GM18511 (cell line): ENCODE measurements around the gene HNRNPF.

Experiments used
- ATAC-seq: cut with Tn5 transposase; IDR thresholded peaks from one replicate; pipeline ENCODE4 v1.9.1; 2021; ENCODE audit warnings: mild to moderate bottlenecking, moderate library complexity; ENCODE audit not compliant: unreplicated experiment

HNRNPF gene

DNA sequence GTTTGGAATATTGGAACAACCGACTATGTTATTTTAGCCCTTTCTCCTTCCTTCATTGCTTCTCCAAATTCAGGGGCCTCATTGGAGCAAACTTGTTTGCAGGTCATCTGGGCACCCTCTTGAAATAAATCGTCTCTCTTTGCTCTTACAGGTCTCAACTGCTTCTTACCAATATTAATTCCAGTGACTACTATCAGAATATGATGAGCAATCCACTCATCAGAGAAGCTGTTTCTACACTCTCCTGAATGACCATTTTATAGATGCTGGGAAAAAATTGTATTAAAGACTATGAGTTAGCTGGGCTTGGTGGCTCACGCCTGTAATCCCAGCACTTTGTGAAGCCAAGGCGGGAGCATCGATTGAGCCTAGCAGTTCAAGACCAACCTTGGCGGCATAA, 12.5 kb upstream of the HNRNPF start:
- ATAC-seq, result no peak

GRCh38 chr10:43421201-43421507, 12.2 kb upstream of the HNRNPF start:
- ATAC-seq, result no peak

DNA sequence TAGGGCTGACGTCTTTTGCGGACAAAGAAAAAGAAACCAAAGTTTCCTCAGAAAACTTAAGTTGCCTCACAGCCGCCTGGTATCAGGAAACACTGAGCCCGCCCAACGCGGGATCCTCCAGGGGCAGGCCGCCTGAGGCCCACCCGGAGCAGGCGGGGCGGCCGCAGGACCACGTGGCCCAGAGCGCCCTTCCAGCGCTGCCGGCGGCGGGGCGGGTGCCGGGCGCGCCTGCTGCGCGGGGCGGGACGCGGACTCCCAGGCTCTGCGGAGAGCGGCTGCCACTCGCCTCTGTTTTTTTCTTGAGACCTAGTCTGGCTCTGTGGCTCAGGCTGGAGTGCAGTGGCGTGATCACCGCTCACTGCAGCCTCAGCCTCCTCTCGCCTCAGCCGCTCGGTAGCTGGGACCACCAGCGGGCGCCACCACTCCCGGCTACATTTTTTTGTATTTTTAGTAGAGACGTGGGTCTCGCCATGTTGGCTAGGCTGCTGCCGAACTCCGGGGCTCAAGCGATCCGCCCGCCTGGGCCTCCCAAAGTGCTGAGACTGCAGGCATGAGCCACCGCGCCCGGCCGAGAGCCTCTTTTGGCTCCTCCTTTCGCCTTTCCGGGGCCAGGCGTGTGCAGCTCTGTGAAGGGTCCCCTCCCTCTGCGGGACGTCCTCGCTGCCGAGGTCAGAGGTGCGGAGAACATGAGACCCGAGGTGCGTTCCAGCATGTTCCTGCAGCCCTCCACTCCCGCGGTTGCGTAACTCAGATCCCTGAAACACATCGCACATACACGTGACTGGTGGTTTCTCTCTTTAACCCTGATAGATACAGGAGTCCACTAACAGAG, 11.6 kb upstream of the HNRNPF start:
- ATAC-seq, result peak; percentile 89

DNA sequence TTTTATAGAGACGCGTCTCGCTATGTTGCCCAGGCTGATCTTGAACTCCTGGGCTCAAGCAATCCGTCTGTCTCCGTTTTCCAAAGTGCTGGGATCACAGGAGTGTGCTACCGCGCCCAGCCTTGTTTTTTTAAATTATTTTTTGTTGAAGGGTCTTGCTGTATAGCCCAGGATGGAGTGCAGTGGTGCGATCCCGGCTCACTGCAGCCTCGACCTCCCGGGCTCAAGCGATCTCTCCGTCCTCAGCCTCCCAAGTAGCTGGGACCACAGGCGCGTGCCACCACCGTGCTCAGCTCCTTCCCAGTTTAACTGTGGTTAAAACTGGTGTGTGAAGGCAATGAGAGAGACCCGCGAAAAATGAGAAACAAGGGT, 11.0 kb upstream of the HNRNPF start:
- peak; percentile 12 for ATAC-seq

GRCh38 chr10:43417950-43418768, 9.2 kb upstream of the HNRNPF start:
- ATAC-seq, result no peak

- no peak for ATAC-seq
These were observed 6.6 kb upstream of the HNRNPF start for GRCh38 chr10:43415544-43415943.

GRCh38 chr10:43411536-43411935, 2.5 kb upstream of the HNRNPF start:
- no peak for ATAC-seq

- ATAC-seq, result no peak
These were observed 1.4 kb upstream of the HNRNPF start for GRCh38 chr10:43410345-43410744.

DNA sequence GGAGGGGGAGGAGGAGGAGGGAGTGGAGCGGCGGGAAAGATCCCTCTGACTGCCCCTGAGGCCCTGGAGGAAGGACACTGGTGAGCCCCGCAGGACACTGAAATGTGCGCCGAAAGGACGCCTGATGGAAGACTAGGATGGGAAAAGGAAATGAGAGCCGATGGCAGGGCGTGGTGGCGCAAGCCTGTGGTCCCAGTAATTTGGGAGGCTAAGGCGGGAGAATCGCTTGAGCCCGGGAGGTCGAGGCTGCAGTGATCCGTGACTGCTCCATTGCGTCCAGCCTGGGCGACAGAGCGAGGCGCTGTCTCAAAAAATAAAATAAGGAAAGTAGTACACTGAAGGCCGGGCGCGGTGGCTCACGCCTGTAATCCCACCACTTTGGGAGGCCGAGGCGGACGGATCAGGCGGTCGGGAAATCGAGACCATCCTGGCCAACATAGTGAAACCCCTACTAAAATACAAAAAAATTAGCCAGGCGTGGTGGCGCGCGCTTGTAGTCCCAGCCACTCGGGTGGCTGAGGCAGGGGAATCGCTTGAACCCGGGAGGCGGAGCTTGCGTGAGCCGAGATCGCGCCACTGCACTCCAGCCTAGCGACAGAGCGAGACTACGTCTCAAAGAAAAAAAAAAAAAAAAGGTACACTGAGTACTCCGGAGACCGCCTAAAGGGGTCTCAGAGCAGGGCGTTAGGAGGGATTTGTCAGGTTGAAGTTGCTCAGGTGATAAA, 561 bp upstream of the HNRNPF start:
- peak; percentile 1 for ATAC-seq

- peak; percentile 1 for ATAC-seq
These were observed 666 bp downstream of the HNRNPF start for GRCh38 chr10:43408331-43408709.

DNA sequence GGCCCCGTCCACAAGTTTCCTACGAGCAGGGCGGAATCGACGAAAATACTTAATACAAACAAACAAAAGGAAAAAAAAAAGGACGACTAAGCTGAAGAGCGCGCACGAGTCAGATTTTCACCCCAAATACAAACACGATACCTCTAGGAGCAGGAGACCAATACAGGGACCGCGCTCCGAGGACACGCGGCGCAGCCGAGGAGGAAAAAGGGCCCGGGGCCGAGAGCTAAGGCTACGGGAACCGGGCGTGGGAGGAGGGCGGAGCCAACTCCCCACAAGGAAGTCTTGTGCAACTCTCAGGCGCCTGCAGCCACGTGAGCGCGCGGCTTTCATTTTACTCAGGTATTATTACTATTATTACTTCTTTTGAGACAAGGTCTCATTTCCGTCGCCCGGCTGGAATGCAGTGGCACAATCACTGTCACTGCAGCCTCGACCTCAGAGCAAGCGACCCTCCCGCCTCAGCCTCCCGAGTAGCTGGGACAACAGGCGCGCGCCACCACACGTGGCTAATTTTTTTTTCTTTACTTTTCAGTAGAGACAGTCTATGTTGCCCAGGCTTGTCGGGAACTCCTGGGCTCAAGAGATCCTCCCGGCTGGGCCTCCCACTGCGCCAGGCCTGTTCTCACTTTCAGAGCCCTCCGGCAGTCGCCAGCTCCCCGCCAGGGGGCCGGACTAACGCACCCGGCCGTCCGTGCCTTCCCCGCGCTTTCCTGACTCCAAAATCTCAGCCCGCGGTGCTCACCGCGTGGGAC, 1.2 kb downstream of the HNRNPF start:
- ATAC-seq, result peak; percentile 53

DNA sequence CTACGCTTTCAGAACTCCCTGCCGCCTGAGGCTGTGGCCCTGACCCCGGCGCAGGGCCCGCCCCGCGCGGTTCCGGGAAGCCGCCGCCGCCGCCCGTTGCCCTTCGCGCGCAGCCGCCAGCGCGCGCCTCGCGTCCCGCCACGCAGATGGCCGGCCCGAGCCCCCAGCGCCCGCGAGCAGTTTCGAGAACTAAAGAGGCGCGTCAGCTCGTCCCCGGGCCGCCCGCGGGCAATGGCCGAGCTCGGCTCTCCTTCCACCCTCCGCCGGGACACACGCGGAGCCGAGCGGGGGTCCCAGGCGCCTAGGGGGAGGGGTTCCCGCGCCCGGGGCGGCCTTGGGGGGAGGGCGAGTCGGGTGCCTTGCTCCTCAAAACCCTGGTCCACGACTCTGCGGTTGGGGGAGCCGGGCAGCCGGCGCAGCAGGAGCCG, 1.8 kb downstream of the HNRNPF start:
- peak; percentile 32 for ATAC-seq

DNA sequence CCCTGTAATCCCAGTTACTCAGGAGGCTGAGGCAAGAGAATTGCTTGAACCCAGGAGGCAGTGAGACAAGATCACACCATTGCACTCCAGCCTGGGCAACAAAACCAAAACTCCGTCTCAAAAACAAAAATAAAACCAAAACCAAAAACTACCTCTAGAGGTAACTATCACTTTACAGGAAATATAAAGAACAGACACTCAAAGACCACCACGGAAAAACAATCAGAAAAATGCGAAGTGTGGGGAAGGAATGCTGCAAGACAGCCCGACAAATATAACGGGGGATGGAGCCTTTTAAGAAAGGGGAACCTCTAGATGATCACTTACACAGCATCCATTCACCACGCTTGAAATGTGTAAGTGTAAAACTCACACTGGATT, 4.3 kb downstream of the HNRNPF start:
- ATAC-seq, result no peak

GRCh38 chr10:43403911-43404703, 4.9 kb downstream of the HNRNPF start:
- no peak for ATAC-seq

- no peak for ATAC-seq
These were observed 6.0 kb downstream of the HNRNPF start for GRCh38 chr10:43402880-43403452.

DNA sequence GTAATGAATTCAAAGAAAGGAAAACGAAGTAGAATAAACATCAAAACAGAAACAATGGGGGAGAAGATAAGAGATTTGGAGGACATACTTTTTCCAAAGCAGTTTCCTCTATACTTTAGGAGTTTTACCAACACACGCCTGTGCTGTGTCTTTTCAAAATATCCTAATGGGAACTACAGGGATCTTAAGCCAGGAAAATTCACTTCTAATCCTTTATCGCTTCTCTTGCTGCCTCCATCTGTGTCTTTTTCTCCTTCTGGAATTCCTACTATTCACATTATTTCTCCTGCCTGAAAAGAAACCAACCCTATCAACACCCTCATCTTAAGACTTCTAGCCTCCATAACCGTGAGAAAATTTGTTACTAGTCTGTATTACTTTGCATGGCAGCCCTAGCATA, 6.8 kb downstream of the HNRNPF start:
- no peak for ATAC-seq

GRCh38 chr10:43401627-43402026, 7.4 kb downstream of the HNRNPF start:
- no peak for ATAC-seq

- no peak for ATAC-seq
These were observed 9.4 kb downstream of the HNRNPF start for GRCh38 chr10:43399320-43400310.

GRCh38 chr10:43398939-43399319, 10.1 kb downstream of the HNRNPF start:
- ATAC-seq, result no peak
